Body of pancreas (tissue), 4 donors: ENCODE results near the gene TAF15. TPM values are rescaled to one million over a fixed set of nuclear protein-coding genes. Genes with fewer than 3 reads are reported as not detected.

Experiments used
- ATAC-seq: fragments of 150-250 bp; one replicate; pipeline ENCODE4 v1.9.1; 2016
- DNase-seq, 4 donors: peaks; one replicate each; pipeline ENCODE4 v3.0.0-alpha.2; 2019
- H3K27ac ChIP-seq, 4 donors: fragments of 200-600 bp; sonication (generic); 1 replicate in 3 of 4; 2 replicates in 1 of 4; pipeline versions ENCODE4 v1.5.1 to v1.6.1; 2016 to 2019; ENCODE audit warnings: mild to moderate bottlenecking in 1 of 4, mixed read lengths in 1 of 4, moderate library complexity in 1 of 4
- H3K27me3 ChIP-seq, 2 donors: fragments of 200-600 bp; sonication (generic); one replicate each; pipeline ENCODE4 v1.6.0; 2016; ENCODE audit warnings: mild to moderate bottlenecking in 1 of 2
- H3K36me3 ChIP-seq, 2 donors: fragments of 200-600 bp; sonication (generic); replicated peaks in 1 of 2; 2 replicates each; pipeline ENCODE4 v1.5.1; 2016; ENCODE audit warnings: low read depth in 2 of 2; ENCODE audit not compliant: insufficient read depth in 1 of 2
- H3K4me1 ChIP-seq: fragments of 200-600 bp; sonication (generic); one replicate; pipeline ENCODE4 v1.6.0; 2016
- H3K4me3 ChIP-seq, 2 donors: fragments of 200-600 bp; sonication (generic); 1 replicate in 1 of 2; 2 replicates in 1 of 2; pipeline ENCODE4 v1.5.1; 2016 to 2019
- H3K9me3 ChIP-seq, 3 donors: fragments of 200-600 bp; sonication (generic); 1 replicate in 2 of 3; 2 replicates in 1 of 3; pipeline ENCODE4 v1.5.1; 2016
- CTCF ChIP-seq, 7 experiments: fragments of 450-650 bp in 4 of 7; fragments of 200-600 bp in 3 of 7; sonication (generic) in 3 of 7; IDR thresholded peaks; one replicate each; pipeline ENCODE4 v1.5.1; 2016 to 2019; ENCODE audit warnings: antibody characterized with exemption in 7 of 7
- POLR2A ChIP-seq, 3 donors: fragments of 450-650 bp; IDR thresholded peaks; one replicate each; pipeline ENCODE4 v1.6.1; 2016; ENCODE audit warnings: antibody characterized with exemption in 3 of 3, mild to moderate bottlenecking in 2 of 3
- WGBS, 2 donors: methylation state at CpG; one replicate each; pipeline ENCODE4 v1.1.5; 2017; 5-methylcytosine and 5-hydroxymethylcytosine counted together
- intact Hi-C: fragments of 100-400 bp; cut with DNase I; formaldehyde crosslinking; loops from one replicate; pipeline ENCODE4 v1.15.1; 2023
- total RNA-seq, 2 donors: library from RNA; depleted of rRNA; stranded (reverse); fragments of >200 nt; gene quantifications; one replicate each; pipeline ENCODE4 v1.1.0, GENCODE V29; 2016

The TAF15 gene
- total RNA-seq: 10 to 100 TPM; 47.7 to 51.1 TPM

- H3K4me1 ChIP-seq: peaks cover 26% of the 10 kb centered on the region
- intact Hi-C loops: loop anchor here (5.0 kb wide), 1 partner anchor 42 kb away; no protein-coding TSS in a partner anchor
- H3K27ac ChIP-seq: peak within 1 kb of the TSS; percentile 87 to 98 (median 94)
- DNase-seq (peak; percentile 96 to 98 (median 96)), ATAC-seq (peak; percentile 97)
- TF ChIP-seq POLR2A (IDR thresholded peaks at IDR 0.05) (peak; percentile 99), CTCF (IDR thresholded peaks at IDR 0.05) (peak; percentile 37 to 93 (median 82))
- no peaks in the 10 kb centered on the region for H3K9me3 ChIP-seq
- WGBS, 2 donors: 1% methylated on average over 25 to 61 of the region's 71 CpGs
- H3K27me3 ChIP-seq: no peaks in the 10 kb centered on the region
- no peaks in the 10 kb centered on the region for H3K36me3 ChIP-seq
- H3K4me3 ChIP-seq: peak within 1 kb of the TSS; percentile 84 to 93
These were observed at the start of gene TAF15 for GRCh38 chr17:35808962-35809854. Gene TAF15 (plus strand): TSS chr17:35809484. CDS start chr17:35809570, 86 bp downstream.

GRCh38 chr17:35760587-35760986 is 48.7 kb upstream of the TAF15 start, which contains the start of gene C17orf50:
Gene C17orf50 (plus strand): TSS chr17:35760887. CDS start chr17:35760942, 55 bp downstream.
- Histone ChIP-seq H3K9me3 (no peaks in the 10 kb centered on the region), H3K27me3 (no peaks in the 10 kb centered on the region), H3K36me3 (no peaks in the 10 kb centered on the region), H3K4me1 (peaks cover 11% of the 10 kb centered on the region), H3K4me3 (no peak within 1 kb of the TSS), H3K27ac (no peak within 1 kb of the TSS)
- intact Hi-C loops: no loop called here
- no peak for ATAC-seq
- no peak for TF ChIP-seq POLR2A (IDR thresholded peaks at IDR 0.05)
- TF ChIP-seq CTCF (IDR thresholded peaks at IDR 0.05): no peak
- WGBS, 2 donors: 88 to 100% methylated on average over 1 of the region's 1 CpG
- DNase-seq: no peak

- Histone ChIP-seq H3K27me3 (no peaks in the 10 kb centered on the region), H3K4me1 (peaks cover 11% of the 10 kb centered on the region), H3K36me3 (no peaks in the 10 kb centered on the region), H3K9me3 (no peaks in the 10 kb centered on the region), H3K4me3 (no peak overlapping the region), H3K27ac (no peak overlapping the region)
- 73 to 77% methylated on average over 5 of the region's 5 CpGs for WGBS, 2 donors
- ATAC-seq: no peak
- intact Hi-C loops: no loop called here
- TF ChIP-seq POLR2A (IDR thresholded peaks at IDR 0.05) (no peak), CTCF (IDR thresholded peaks at IDR 0.05) (no peak)
- DNase-seq: no peak
These were observed 47.7 kb upstream of the TAF15 start for GRCh38 chr17:35761601-35762000.

GRCh38 chr17:35763767-35764122 is 45.5 kb upstream of the TAF15 start:
- DNase-seq (no peak), ATAC-seq (no peak)
- Histone ChIP-seq H3K27me3 (no peaks in the 10 kb centered on the region), H3K36me3 (no peaks in the 10 kb centered on the region), H3K9me3 (no peaks in the 10 kb centered on the region), H3K4me3 (no peak overlapping the region), H3K4me1 (peaks cover 11% of the 10 kb centered on the region), H3K27ac (peak overlapping the region in 1 of 4 donors; percentile 55)
- intact Hi-C loops: no loop called here
- TF ChIP-seq POLR2A (IDR thresholded peaks at IDR 0.05) (no peak), CTCF (IDR thresholded peaks at IDR 0.05) (no peak)
- 33 to 34% methylated on average over 16 to 17 of the region's 17 CpGs for WGBS, 2 donors
